ACC112 (cell line): ENCODE results near the gene SV2B.

Experiments
- H2AFZ ChIP-seq: fragments of 200-600 bp; sonication (generic); one replicate; pipeline ENCODE4 v1.6.0; 2017; ENCODE audit warnings: antibody characterized with exemption, low read length; ENCODE audit not compliant: unreplicated experiment
- H3K27ac ChIP-seq: fragments of 200-600 bp; sonication (generic); 2 replicates; pipeline ENCODE4 v1.5.1; 2014; ENCODE audit warnings: low read depth, mild to moderate bottlenecking, antibody characterized with exemption, low read length, moderate library complexity
- H3K27me3 ChIP-seq: fragments of 200-600 bp; sonication (generic); 2 replicates; pipeline ENCODE4 v1.6.1; 2014; ENCODE audit warnings: mild to moderate bottlenecking, antibody characterized with exemption, low read length, moderate library complexity, mixed read lengths; ENCODE audit not compliant: insufficient read depth
- H3K36me3 ChIP-seq: fragments of 200-600 bp; sonication (generic); 2 replicates; pipeline ENCODE4 v1.6.1; 2016; ENCODE audit warnings: mild to moderate bottlenecking, antibody characterized with exemption, low read length, moderate library complexity, mixed read lengths; ENCODE audit not compliant: insufficient read depth
- H3K4me1 ChIP-seq: fragments of 200-600 bp; sonication (generic); one replicate; pipeline ENCODE4 v1.6.1; 2016; ENCODE audit warnings: low read length, mixed read lengths; ENCODE audit not compliant: insufficient read depth, unreplicated experiment, control insufficient read depth
- H3K4me3 ChIP-seq: fragments of 200-600 bp; sonication (generic); 2 replicates; pipeline ENCODE4 v1.5.1; 2014; ENCODE audit warnings: mild to moderate bottlenecking, low read depth, low read length
- H3K79me2 ChIP-seq: fragments of 200-600 bp; sonication (generic); one replicate; pipeline ENCODE4 v1.6.0; 2016; ENCODE audit warnings: low read length; ENCODE audit not compliant: control insufficient read depth, unreplicated experiment, insufficient read depth

SV2B gene

DNA sequence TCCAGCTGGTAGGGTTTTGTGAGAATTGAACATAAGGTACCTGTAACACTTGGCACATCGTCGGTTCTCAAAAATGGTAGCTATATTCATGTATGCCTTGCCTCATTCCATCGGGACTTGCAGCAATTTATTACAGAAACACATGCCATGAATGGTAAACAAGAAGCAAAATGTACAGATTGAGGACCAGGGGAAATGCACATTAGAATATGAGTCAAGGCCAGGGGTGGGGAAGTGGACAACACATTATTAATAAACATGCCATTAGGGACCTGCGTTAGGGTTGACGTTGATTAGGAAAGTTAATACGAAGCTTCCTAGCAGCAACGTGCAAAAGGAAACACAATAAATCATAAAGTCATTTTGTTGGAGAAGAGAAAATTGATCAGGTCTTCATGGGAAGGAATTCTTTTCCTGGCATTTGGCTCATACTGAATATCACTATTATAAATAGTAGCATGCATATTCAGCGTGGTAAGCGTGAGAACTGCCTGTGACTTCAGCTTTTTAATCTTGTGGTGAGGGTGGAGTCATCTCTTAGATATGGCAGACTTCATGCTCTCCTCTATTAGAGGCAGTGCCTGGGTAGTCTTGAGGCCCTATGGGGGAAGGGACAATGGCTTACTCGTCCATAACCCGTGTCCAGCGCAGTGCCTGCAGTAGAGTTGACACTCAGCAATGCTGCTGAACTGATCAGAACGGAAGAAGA, 184.9 kb downstream of the SV2B start:
- no peaks in the 10 kb centered on the region for H3K79me2 ChIP-seq
- no peaks in the 10 kb centered on the region for H3K36me3 ChIP-seq
- H3K4me1 ChIP-seq = no peaks in the 10 kb centered on the region
- H3K27ac ChIP-seq = no peak overlapping the region
- no peak overlapping the region for H3K4me3 ChIP-seq
- peaks cover 5% of the 10 kb centered on the region; the same call in 1 of the 2 replicates for H3K27me3 ChIP-seq
- no peak overlapping the region for H2AFZ ChIP-seq

GRCh38 chr15:91289324-91289723, 189.3 kb downstream of the SV2B start:
- no peaks in the 10 kb centered on the region for H3K79me2 ChIP-seq
- H3K4me1 ChIP-seq = no peaks in the 10 kb centered on the region
- no peak overlapping the region for H3K27ac ChIP-seq
- no peaks in the 10 kb centered on the region for H3K36me3 ChIP-seq
- H3K27me3 ChIP-seq = peaks cover 13% of the 10 kb centered on the region; the same call in 1 of the 2 replicates
- H3K4me3 ChIP-seq = no peak overlapping the region
- H2AFZ ChIP-seq = no peak overlapping the region

DNA sequence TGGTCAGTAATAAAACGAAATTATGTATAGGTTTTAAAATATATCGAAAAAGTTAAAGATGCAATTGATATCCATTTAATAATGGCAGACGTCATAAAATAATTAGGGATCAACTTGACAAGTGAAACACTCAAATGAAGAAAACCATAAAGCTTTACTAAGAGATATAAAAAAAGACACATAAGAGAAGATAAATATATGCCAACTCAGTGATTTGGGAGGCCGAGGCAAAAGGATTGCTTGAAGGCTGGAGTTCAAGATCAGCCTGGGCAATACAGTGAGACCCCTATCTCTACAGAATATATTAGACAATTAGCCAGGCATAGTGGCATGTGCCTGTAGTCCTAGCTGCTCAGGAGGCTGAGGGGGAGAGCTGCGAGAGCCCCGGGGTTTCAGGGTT, 190.5 kb downstream of the SV2B start:
- H2AFZ ChIP-seq = no peak overlapping the region
- no peaks in the 10 kb centered on the region for H3K36me3 ChIP-seq
- H3K27ac ChIP-seq = no peak overlapping the region
- H3K27me3 ChIP-seq = peaks cover 16% of the 10 kb centered on the region; the same call in 1 of the 2 replicates
- H3K4me3 ChIP-seq = no peak overlapping the region
- no peaks in the 10 kb centered on the region for H3K4me1 ChIP-seq
- no peaks in the 10 kb centered on the region for H3K79me2 ChIP-seq

DNA sequence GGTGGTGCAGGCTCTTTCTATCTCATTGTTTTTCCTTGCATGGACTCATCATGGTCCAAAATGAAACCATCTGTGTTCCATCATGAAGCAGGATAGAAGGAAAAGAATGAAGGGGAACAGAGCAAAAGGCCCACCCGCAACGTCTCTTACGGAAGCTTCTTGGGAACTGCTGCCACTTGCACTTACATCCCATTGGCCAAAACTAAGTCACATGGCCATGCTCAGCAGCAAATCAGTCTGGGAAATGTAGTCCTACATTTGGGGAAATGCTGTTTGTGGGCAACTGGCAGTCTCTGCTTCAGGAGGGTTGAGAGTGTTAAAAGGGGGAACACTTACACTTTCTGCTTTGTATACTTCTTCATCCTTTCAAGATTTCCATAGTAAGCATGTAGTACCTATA, 191.6 kb downstream of the SV2B start:
- no peaks in the 10 kb centered on the region for H3K79me2 ChIP-seq
- no peaks in the 10 kb centered on the region for H3K4me1 ChIP-seq
- peaks cover 20% of the 10 kb centered on the region; the same call in 1 of the 2 replicates for H3K27me3 ChIP-seq
- no peak overlapping the region for H3K27ac ChIP-seq
- no peak overlapping the region for H3K4me3 ChIP-seq
- H3K36me3 ChIP-seq = no peaks in the 10 kb centered on the region
- no peak overlapping the region for H2AFZ ChIP-seq

GRCh38 chr15:91294344-91294743, 194.3 kb downstream of the SV2B start:
- Histone ChIP-seq H3K36me3 (no peaks in the 10 kb centered on the region), H3K4me1 (no peaks in the 10 kb centered on the region), H3K27ac (no peak overlapping the region), H3K27me3 (peaks cover 15% of the 10 kb centered on the region; the same call in 1 of the 2 replicates), H3K79me2 (no peaks in the 10 kb centered on the region), H3K4me3 (no peak overlapping the region), H2AFZ (no peak overlapping the region)

GRCh38 chr15:91294795-91295194, 194.7 kb downstream of the SV2B start:
- Histone ChIP-seq H3K36me3 (no peaks in the 10 kb centered on the region), H3K27me3 (peaks cover 15% of the 10 kb centered on the region; the same call in 1 of the 2 replicates), H3K4me1 (no peaks in the 10 kb centered on the region), H3K27ac (no peak overlapping the region), H3K4me3 (no peak overlapping the region), H3K79me2 (no peaks in the 10 kb centered on the region), H2AFZ (no peak overlapping the region)

DNA sequence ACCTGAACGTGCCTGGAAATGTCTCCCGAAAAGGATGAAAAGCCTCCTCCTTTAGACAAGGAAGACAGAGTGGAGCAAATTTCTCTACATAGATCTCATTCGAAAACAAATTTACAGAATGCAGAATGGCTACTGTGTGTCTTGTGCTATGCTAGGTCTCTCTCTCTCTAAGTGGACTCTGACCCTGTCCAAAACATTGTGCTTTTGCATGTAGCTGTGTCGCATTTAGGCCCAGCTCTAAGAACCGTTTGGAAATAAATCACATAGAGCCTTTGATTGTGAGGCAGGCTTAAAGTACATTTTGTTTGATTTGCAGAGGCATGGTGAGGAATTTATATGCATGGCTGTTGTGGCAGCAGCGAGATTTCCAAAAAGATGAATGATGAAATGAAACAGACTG, 198.0 kb downstream of the SV2B start:
- no peaks in the 10 kb centered on the region for H3K36me3 ChIP-seq
- no peak overlapping the region for H2AFZ ChIP-seq
- no peak overlapping the region for H3K27ac ChIP-seq
- no peaks in the 10 kb centered on the region for H3K4me1 ChIP-seq
- H3K4me3 ChIP-seq = no peak overlapping the region
- no peaks in the 10 kb centered on the region for H3K79me2 ChIP-seq
- peaks cover 26% of the 10 kb centered on the region for H3K27me3 ChIP-seq

GRCh38 chr15:91302588-91303439, 202.8 kb downstream of the SV2B start:
- Histone ChIP-seq H3K36me3 (no peaks in the 10 kb centered on the region), H3K27me3 (peaks cover 62% of the 10 kb centered on the region), H2AFZ (no peak overlapping the region), H3K27ac (no peak overlapping the region), H3K4me3 (no peak overlapping the region), H3K4me1 (no peaks in the 10 kb centered on the region), H3K79me2 (no peaks in the 10 kb centered on the region)

- Histone ChIP-seq H3K36me3 (no peaks in the 10 kb centered on the region), H3K4me1 (no peaks in the 10 kb centered on the region), H2AFZ (no peak overlapping the region), H3K27me3 (peaks cover 73% of the 10 kb centered on the region), H3K79me2 (no peaks in the 10 kb centered on the region), H3K27ac (no peak overlapping the region), H3K4me3 (no peak overlapping the region)
Measured at GRCh38 chr15:91304210-91304609, 204.2 kb downstream of the SV2B start.

DNA sequence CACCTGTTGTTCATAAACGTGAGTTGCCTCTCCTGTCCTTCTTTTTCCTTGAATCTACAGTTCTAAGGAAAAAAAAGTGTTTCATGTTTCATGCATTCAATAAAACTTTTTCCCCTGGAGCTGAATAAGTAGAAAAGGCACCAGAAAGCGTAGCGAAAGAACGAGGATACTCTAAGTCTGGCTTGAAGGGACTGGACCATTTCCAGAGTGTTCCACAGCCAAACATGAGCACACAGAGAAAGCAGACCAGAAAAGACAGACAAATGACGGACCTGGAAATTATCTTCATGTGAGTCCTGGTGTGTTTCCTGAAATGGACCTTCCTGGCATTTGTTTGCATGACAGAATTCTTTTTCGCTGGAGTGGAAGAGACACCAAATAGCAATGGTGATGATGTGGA, 204.7 kb downstream of the SV2B start:
- peaks cover 74% of the 10 kb centered on the region for H3K27me3 ChIP-seq
- H2AFZ ChIP-seq = no peak overlapping the region
- no peaks in the 10 kb centered on the region for H3K79me2 ChIP-seq
- H3K4me1 ChIP-seq = no peaks in the 10 kb centered on the region
- no peaks in the 10 kb centered on the region for H3K36me3 ChIP-seq
- H3K27ac ChIP-seq = no peak overlapping the region
- no peak overlapping the region for H3K4me3 ChIP-seq

DNA sequence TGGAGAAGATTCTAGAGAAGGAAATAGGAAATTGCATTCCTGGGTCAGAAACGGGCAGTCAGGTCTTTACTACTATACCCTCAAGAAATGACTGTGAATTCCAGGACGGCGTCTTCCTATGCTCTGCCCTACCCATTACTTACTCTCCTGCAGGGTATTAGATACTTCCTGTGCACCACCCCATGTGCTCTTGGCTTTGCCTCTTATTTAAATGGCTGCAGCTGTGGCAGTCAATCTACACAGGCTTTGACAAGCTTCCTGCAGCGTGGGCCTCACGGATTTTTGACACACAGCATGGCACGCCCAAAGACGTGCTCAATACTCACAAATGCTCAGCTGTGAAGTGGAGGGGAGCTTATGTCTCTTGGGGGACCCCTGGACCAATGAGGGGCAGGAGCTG, 206.1 kb downstream of the SV2B start:
- Histone ChIP-seq H3K79me2 (no peaks in the 10 kb centered on the region), H2AFZ (no peak overlapping the region), H3K4me3 (no peak overlapping the region), H3K36me3 (no peaks in the 10 kb centered on the region), H3K27ac (no peak overlapping the region), H3K27me3 (peaks cover 64% of the 10 kb centered on the region), H3K4me1 (no peaks in the 10 kb centered on the region)
